Esophagus (tissue), 2 donors: ENCODE measurements around the gene SSTR5. TPM values are rescaled to one million over a fixed set of nuclear protein-coding genes. Genes with fewer than 3 reads are reported as not detected.

ENCODE experiments used
- H3K27ac ChIP-seq, 2 donors: one replicate each; pipeline ENCODE4 v1.5.1; 2013; ENCODE audit warnings: low read depth in 2 of 2, mild to moderate bottlenecking in 2 of 2, inconsistent platforms in 1 of 2, low read length in 1 of 2, moderate library complexity in 1 of 2
- H3K27me3 ChIP-seq, 2 donors: one replicate each; pipeline ENCODE4 v1.6.1; 2013; ENCODE audit warnings: low read length in 2 of 2, control low read depth in 1 of 2, mild to moderate bottlenecking in 1 of 2; ENCODE audit not compliant: insufficient read depth in 2 of 2, control insufficient read depth in 1 of 2
- H3K36me3 ChIP-seq, 2 donors: one replicate each; pipeline ENCODE4 v1.6.1; 2013; ENCODE audit warnings: low read length in 1 of 2; ENCODE audit not compliant: control insufficient read depth in 2 of 2, insufficient read depth in 2 of 2
- H3K4me1 ChIP-seq, 2 donors: one replicate each; pipeline ENCODE4 v1.6.1; 2013; ENCODE audit warnings: low read length in 1 of 2; ENCODE audit not compliant: control insufficient read depth in 2 of 2, insufficient read depth in 2 of 2
- H3K4me3 ChIP-seq, 2 donors: one replicate each; pipeline ENCODE4 v1.5.1; 2013; ENCODE audit warnings: low read length in 2 of 2, mild to moderate bottlenecking in 2 of 2, low read depth in 1 of 2, moderate library complexity in 1 of 2
- H3K9me3 ChIP-seq, 2 donors: one replicate each; pipeline ENCODE4 v1.6.1; 2013; ENCODE audit warnings: mild to moderate bottlenecking in 2 of 2, low read depth in 1 of 2, low read length in 1 of 2, moderate library complexity in 1 of 2; ENCODE audit not compliant: control insufficient read depth in 2 of 2, insufficient read depth in 1 of 2
- WGBS, 2 donors: extraction: QIAGEN DNeasy Blood & Tissue Kit; methylation state at CpG; one replicate each; pipeline ENCODE4 v1.1.7; 2013; 5-methylcytosine and 5-hydroxymethylcytosine counted together
- polyA plus RNA-seq, 2 donors: library from polyadenylated mRNA; stranded (reverse); fragments of 200-250 nt; gene quantifications; one replicate each; pipeline ENCODE4 v1.2.3, GENCODE V29; 2013
- donor health status: healthy with polysubstance abuse.
- donor health status: Bipolar disorder and iron deficiency.

The SSTR5 gene
- polyA plus RNA-seq, 2 donors = 0.05 TPM; not detected in 1

- WGBS, 2 donors = 72 to 79% methylated on average over 44 to 49 of the region's 49 CpGs
- no peak overlapping the region for H3K4me3 ChIP-seq
- peaks cover 0 to 9% of the 10 kb centered on the region in 2 donors for H3K9me3 ChIP-seq
- no peaks in the 10 kb centered on the region for H3K27me3 ChIP-seq
- no peaks in the 10 kb centered on the region for H3K36me3 ChIP-seq
- no peak overlapping the region for H3K27ac ChIP-seq
- H3K4me1 ChIP-seq = peaks cover 0 to 2% of the 10 kb centered on the region in 2 donors
These were observed 26.3 kb upstream of the SSTR5 start for GRCh38 chr16:1045993-1046911.

DNA sequence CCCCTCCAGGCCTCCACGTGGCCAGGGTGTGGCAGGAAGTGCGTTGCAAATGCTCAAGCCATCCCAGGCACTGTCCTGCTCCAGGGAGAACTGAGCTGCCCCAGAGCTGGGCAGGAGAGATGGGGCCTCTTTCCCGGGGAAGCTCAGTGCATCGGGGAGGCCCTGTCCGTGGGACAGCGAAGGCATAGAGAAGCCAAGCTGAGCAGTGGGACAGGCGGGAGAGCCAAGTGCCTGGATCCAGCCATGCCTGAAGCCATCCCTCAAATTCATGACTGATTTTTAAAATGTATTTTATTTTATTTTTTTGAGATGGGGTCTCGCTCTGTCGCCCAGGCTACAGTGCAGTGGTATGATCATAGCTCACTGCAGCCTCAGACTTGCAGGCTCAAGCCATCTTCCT lies 25.4 kb upstream of the SSTR5 start:
- Histone ChIP-seq H3K36me3 (no peaks in the 10 kb centered on the region), H3K4me3 (no peak overlapping the region), H3K9me3 (peaks cover 0 to 2% of the 10 kb centered on the region in 2 donors), H3K27ac (no peak overlapping the region), H3K27me3 (no peaks in the 10 kb centered on the region), H3K4me1 (peaks cover 0 to 2% of the 10 kb centered on the region in 2 donors)
- 83 to 90% methylated on average over 9 of the region's 9 CpGs for WGBS, 2 donors

GRCh38 chr16:1047801-1048200 lies 24.7 kb upstream of the SSTR5 start:
- 75 to 78% methylated on average over 16 of the region's 16 CpGs for WGBS, 2 donors
- Histone ChIP-seq H3K27ac (no peak overlapping the region), H3K4me3 (no peak overlapping the region), H3K36me3 (no peaks in the 10 kb centered on the region), H3K9me3 (no peaks in the 10 kb centered on the region), H3K4me1 (peaks cover 0 to 2% of the 10 kb centered on the region in 2 donors), H3K27me3 (no peaks in the 10 kb centered on the region)

- Histone ChIP-seq H3K27me3 (no peaks in the 10 kb centered on the region), H3K9me3 (no peaks in the 10 kb centered on the region), H3K4me3 (no peak overlapping the region), H3K27ac (no peak overlapping the region), H3K4me1 (peaks cover 0 to 2% of the 10 kb centered on the region in 2 donors), H3K36me3 (no peaks in the 10 kb centered on the region)
- WGBS, 2 donors = 20% methylated on average over 33 to 37 of the region's 37 CpGs
These were observed 24.0 kb upstream of the SSTR5 start for GRCh38 chr16:1048442-1049112.

DNA sequence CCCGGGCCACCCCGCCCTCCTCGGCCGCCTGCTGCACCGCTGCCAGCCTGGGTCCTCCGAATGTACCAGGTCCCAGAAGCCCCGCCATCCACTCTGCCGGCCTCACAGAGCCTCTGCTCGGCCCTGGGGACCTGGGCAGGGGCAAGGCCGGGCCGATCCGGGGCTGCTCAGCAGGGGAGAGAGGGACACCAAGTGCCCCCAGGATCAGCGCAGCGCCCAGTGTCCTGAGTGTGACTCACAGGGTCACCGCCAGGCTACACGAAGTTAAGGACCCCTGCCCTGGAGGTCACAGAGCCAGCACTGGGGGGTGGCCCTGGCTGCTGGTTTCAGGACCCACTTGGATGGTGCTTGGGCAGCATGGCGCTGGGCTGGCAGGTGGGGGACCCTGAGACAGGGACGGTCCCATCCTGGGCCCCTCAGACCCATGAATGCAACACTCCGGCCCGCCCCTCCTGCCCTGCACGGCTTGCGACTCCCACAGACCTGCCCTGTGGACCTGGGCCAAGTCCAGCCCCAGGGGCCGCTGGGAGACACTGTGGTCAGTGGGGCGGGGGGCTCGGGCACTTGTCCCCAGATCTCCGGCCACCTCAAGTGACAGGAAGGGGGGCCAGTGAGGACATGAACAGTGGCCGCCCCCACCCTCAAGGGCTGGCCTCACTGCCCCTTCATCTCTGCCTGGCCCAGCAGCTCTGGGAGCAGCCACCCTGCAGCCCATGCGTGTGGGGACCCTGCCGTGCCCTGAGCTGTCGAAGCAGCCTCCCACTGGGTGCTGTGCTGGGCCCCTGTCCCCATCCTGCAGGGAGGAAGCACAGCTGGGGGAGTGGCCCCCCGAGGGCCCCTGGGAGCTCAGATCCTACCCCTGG lies 23.2 kb upstream of the SSTR5 start:
- H3K4me1 ChIP-seq = peaks cover 0 to 2% of the 10 kb centered on the region in 2 donors
- no peak overlapping the region for H3K4me3 ChIP-seq
- no peaks in the 10 kb centered on the region for H3K27me3 ChIP-seq
- 74 to 79% methylated on average over 31 of the region's 31 CpGs for WGBS, 2 donors
- H3K36me3 ChIP-seq = no peaks in the 10 kb centered on the region
- H3K9me3 ChIP-seq = no peaks in the 10 kb centered on the region
- H3K27ac ChIP-seq = no peak overlapping the region

DNA sequence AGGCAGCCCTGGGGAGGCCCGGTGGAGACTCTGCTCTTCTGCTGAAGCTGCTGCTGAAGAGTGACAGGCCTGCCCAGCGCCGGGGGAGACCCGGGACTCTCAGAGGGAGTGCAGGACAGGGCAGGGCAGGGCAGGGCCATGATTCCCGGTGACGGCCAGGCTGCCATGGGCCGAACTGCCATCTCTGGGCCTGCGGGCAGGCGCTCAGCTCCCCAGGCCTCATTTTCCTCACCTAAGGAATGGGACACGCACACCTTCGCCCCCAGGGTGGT lies 22.6 kb upstream of the SSTR5 start:
- Histone ChIP-seq H3K9me3 (no peaks in the 10 kb centered on the region), H3K27ac (no peak overlapping the region), H3K4me3 (no peak overlapping the region), H3K27me3 (no peaks in the 10 kb centered on the region), H3K4me1 (peaks cover 0 to 2% of the 10 kb centered on the region in 2 donors), H3K36me3 (no peaks in the 10 kb centered on the region)
- WGBS, 2 donors = 75 to 84% methylated on average over 11 of the region's 11 CpGs

- H3K9me3 ChIP-seq = no peaks in the 10 kb centered on the region
- no peaks in the 10 kb centered on the region for H3K36me3 ChIP-seq
- H3K27ac ChIP-seq = no peak overlapping the region
- H3K27me3 ChIP-seq = no peaks in the 10 kb centered on the region
- H3K4me1 ChIP-seq = peaks cover 0 to 2% of the 10 kb centered on the region in 2 donors
- H3K4me3 ChIP-seq = no peak overlapping the region
- WGBS, 2 donors = 65 to 73% methylated on average over 30 of the region's 30 CpGs
These were observed 22.0 kb upstream of the SSTR5 start for GRCh38 chr16:1050516-1050915.

DNA sequence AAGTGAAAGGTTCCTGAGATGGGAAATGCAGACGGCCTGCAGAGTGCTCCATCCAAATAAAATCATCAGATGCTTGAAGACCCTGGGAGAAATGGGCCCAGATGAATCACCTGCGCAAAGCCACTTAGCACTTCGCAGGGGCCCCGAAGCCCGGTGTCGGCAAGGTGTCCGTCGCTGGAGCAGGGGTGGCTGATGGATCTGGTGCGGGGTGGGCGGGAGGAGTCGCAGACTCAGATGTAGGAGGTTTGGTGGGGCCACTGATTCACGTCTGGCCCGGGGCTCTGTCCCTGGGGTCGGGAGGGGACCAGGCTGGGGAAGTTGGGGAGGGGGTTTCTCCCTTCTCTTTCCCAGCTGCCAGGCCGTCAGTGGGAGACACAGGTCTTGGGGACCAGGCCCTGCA lies 21.6 kb upstream of the SSTR5 start:
- 80 to 86% methylated on average over 14 to 15 of the region's 15 CpGs for WGBS, 2 donors
- Histone ChIP-seq H3K9me3 (no peaks in the 10 kb centered on the region), H3K27ac (no peak overlapping the region), H3K4me1 (peaks cover 0 to 2% of the 10 kb centered on the region in 2 donors), H3K27me3 (no peaks in the 10 kb centered on the region), H3K36me3 (no peaks in the 10 kb centered on the region), H3K4me3 (no peak overlapping the region)

- H3K9me3 ChIP-seq = no peaks in the 10 kb centered on the region
- H3K27ac ChIP-seq = no peak overlapping the region
- 88 to 94% methylated on average over 17 of the region's 17 CpGs for WGBS, 2 donors
- no peaks in the 10 kb centered on the region for H3K27me3 ChIP-seq
- peaks cover 0 to 2% of the 10 kb centered on the region in 2 donors for H3K4me1 ChIP-seq
- H3K36me3 ChIP-seq = no peaks in the 10 kb centered on the region
- H3K4me3 ChIP-seq = no peak overlapping the region
These were observed 21.1 kb upstream of the SSTR5 start for GRCh38 chr16:1051446-1051845.
